ENCODE data around the gene URB1. TPM values are rescaled to one million over a fixed set of nuclear protein-coding genes. Genes with fewer than 3 reads are reported as not detected.
"Not testable (repeated sequence)": the region's sequence is repeated elsewhere in the genome, so short reads cannot be mapped to it uniquely, and the experiment has no call there.

The URB1 gene
- total RNA-seq, 1 experiment from 2014 or later: 17.4 TPM

GRCh38 chr21:32392299-32392879 lies 423 bp downstream of the URB1 start:
- DNase-seq (ENCODE audit: low read depth in 1 of 2, low spot score in 2 of 2): no peak
- Histone ChIP-seq H3K4me3 (peak overlapping the region; percentile 69), H3K36me3 (peaks cover 24% of the 10 kb centered on the region), H3K27me3 (replicated peaks) (no peaks in the 10 kb centered on the region), H3K9me3 (replicated peaks) (no peaks in the 10 kb centered on the region), H3K4me1 (replicated peaks) (peaks cover 6% of the 10 kb centered on the region), H3K27ac (no peak overlapping the region)

DNA sequence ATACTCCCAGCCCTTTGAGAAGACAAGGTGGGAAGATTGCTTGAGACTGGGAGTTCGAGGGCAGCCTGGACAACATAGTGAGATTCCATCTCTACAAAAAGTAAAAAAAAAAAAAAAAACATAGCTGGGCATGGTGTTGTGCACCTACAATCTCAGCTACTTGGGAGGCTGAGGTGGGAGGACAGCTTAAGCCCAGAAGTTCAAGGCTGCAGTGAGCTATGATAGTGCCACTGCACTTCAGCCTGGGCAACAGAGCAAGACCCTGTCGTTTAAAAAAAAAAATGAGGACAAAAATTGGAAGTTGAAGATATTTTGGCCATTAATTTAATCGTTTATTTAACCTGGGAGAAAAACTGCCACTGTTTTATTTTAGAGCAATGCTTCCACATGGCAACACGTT lies 1.1 kb downstream of the URB1 start:
- Histone ChIP-seq H3K27ac (no peak overlapping the region), H3K27me3 (replicated peaks) (no peaks in the 10 kb centered on the region), H3K9me3 (replicated peaks) (no peaks in the 10 kb centered on the region), H3K36me3 (peaks cover 24% of the 10 kb centered on the region), H3K4me1 (replicated peaks) (peaks cover 7% of the 10 kb centered on the region), H3K4me3 (peak overlapping the region; percentile 69)
- DNase-seq (ENCODE audit: low read depth in 1 of 2, low spot score in 2 of 2): no peak

DNA sequence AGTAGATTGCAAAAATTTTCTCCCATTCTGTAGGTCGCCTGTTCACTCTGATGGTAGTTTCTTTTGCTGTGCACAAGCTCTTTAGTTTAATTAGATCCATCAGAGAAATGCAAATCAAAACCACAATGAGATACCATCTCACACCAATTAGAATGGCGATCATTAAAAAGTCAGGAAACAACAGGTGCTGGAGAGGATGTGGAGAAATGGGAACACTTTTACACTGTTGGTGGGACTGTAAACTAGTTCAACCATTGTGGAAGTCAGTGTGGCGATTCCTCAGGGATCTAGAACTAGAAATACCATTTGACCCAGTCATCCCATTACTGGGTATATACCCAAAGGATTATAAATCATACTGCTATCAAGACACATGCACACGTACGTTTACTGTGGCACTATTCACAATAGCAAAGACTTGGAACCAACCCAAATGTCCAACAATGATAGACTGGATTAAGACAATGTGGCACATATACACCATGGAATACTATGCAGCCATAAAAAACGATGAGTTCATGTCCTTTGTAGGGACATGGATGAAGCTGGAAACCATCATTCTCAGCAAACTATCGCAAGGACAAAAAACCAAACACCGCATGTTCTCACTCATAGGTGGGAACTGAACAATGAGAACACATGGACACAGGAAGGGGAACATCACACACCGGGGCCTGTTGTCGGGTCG lies 2.1 kb downstream of the URB1 start:
- peaks cover 28% of the 10 kb centered on the region for H3K36me3 ChIP-seq
- not testable (repeated sequence) for H3K9me3 ChIP-seq (replicated peaks); DNase-seq (ENCODE audit: low read depth in 1 of 2, low spot score in 2 of 2); H3K4me1 ChIP-seq (replicated peaks); H3K27ac ChIP-seq; H3K4me3 ChIP-seq; H3K27me3 ChIP-seq (replicated peaks)

DNA sequence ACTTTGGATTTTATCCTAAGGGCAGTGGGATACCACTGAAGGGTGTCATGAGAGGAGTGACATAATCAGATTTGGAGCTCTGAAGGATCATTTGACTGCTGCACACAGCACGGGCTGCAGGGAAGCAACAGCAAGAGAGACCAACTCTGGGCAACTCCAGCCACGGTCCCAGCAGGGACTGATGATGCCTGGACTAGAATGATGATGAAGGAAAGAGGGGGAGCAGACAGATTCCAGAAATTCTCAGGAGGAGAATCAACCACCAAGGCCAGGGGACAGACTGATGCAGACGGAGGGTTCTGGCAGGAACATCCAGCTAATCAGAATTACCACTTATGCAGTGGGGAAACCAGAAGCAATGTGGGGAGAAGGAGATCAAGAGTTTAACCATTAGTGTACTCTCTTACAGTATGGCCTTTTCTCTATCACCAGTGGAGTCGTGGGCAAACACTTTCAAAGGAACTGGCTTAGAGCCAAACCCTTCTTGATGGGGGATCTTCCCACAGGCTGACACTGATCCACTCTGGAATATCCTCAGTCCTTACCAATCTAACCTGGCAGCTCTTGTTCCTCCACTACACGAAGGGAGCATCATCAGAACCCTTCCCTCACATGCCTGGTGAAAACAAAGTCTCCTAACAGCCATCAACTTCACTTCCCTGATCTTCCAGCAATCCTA lies 3.3 kb downstream of the URB1 start:
- Histone ChIP-seq H3K4me3 (no peak overlapping the region), H3K9me3 (replicated peaks) (no peaks in the 10 kb centered on the region), H3K27me3 (replicated peaks) (no peaks in the 10 kb centered on the region), H3K27ac (no peak overlapping the region), H3K36me3 (peaks cover 38% of the 10 kb centered on the region), H3K4me1 (replicated peaks) (peaks cover 10% of the 10 kb centered on the region)
- DNase-seq (ENCODE audit: low read depth in 1 of 2, low spot score in 2 of 2): no peak

DNA sequence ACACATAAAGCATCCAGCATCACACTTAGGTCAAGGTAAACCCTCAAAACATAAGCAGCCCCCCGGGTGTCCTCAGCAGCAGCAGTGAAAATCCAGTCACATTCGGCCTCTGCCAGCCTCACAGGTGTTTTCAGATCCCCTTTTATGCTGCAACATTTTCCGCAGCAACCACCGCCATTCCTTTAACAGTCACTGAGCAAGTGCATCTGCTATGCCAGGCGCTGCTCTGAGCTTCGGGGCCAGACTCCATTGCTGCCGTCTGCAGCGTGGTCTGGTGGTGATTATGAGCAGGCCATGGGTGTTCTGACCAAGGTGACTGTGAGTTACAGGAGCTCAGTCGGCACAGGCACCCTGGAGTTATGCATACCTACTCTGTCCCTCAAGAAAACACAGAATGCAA lies 4.5 kb downstream of the URB1 start:
- Histone ChIP-seq H3K9me3 (replicated peaks) (no peaks in the 10 kb centered on the region), H3K4me3 (no peak overlapping the region), H3K27ac (no peak overlapping the region)

GRCh38 chr21:32387151-32387550 lies 5.7 kb downstream of the URB1 start:
- Histone ChIP-seq H3K9me3 (replicated peaks) (no peaks in the 10 kb centered on the region), H3K27me3 (replicated peaks) (no peaks in the 10 kb centered on the region), H3K4me3 (no peak overlapping the region), H3K36me3 (peaks cover 60% of the 10 kb centered on the region), H3K27ac (no peak overlapping the region), H3K4me1 (replicated peaks) (peaks cover 15% of the 10 kb centered on the region)
- DNase-seq (ENCODE audit: low read depth in 1 of 2, low spot score in 2 of 2): no peak

More for the DNA sequence above, 4.5 kb downstream of the URB1 start:
- peaks cover 6% of the 10 kb centered on the region for H3K4me1 ChIP-seq (replicated peaks)
- H3K36me3 ChIP-seq: peaks cover 50% of the 10 kb centered on the region
- no peaks in the 10 kb centered on the region for H3K27me3 ChIP-seq (replicated peaks)
- DNase-seq (ENCODE audit: low read depth in 1 of 2, low spot score in 2 of 2): no peak

- no peak overlapping the region for H3K27ac ChIP-seq
- peaks cover 22% of the 10 kb centered on the region for H3K4me1 ChIP-seq (replicated peaks)
- no peaks in the 10 kb centered on the region for H3K27me3 ChIP-seq (replicated peaks)
- no peaks in the 10 kb centered on the region for H3K9me3 ChIP-seq (replicated peaks)
- peaks cover 65% of the 10 kb centered on the region for H3K36me3 ChIP-seq
- no peak overlapping the region for H3K4me3 ChIP-seq
- DNase-seq (ENCODE audit: low read depth in 1 of 2, low spot score in 2 of 2): no peak
These were observed 6.5 kb downstream of the URB1 start for GRCh38 chr21:32386195-32386870.

- Histone ChIP-seq H3K27ac (no peak overlapping the region), H3K4me3 (no peak overlapping the region), H3K36me3 (peaks cover 75% of the 10 kb centered on the region), H3K4me1 (replicated peaks) (peaks cover 22% of the 10 kb centered on the region), H3K9me3 (replicated peaks) (no peaks in the 10 kb centered on the region), H3K27me3 (replicated peaks) (no peaks in the 10 kb centered on the region)
- DNase-seq (ENCODE audit: low read depth in 1 of 2, low spot score in 2 of 2): no peak
These were observed 9.0 kb downstream of the URB1 start for GRCh38 chr21:32383812-32384211.

DNA sequence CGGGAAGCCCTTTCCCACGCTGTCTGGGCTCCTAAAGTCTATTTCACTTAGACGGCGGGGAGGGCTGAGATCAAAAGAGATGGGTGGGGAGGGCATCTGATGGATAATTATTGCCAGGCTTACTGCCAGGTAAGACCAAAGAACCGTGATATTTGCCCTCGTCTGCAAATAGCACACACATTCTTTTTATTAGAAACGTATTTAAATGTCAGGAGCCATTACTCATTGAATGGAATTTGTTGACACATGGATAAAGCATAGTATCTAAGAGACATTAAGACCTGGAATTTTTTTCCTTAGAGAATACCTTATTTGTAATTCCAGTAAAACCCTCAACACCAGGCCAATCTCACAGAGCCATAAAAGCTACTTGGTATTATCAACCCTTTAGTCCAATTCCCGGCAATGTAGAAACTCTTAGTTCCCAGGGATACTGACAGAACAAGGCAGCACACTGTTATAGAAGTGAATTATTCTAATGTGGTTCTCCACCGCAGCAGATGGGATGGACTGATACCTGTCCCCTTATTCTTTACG lies 10.6 kb downstream of the URB1 start:
- no peaks in the 10 kb centered on the region for H3K27me3 ChIP-seq (replicated peaks)
- H3K36me3 ChIP-seq: peaks cover 80% of the 10 kb centered on the region
- H3K9me3 ChIP-seq (replicated peaks): no peaks in the 10 kb centered on the region
- no peak overlapping the region for H3K4me3 ChIP-seq
- peaks cover 22% of the 10 kb centered on the region for H3K4me1 ChIP-seq (replicated peaks)
- H3K27ac ChIP-seq: peak overlapping the region; percentile 60
- peak in 1 of 2 experiments; percentile 46 for DNase-seq (ENCODE audit: low read depth in 1 of 2, low spot score in 2 of 2)

- H3K36me3 ChIP-seq: peaks cover 83% of the 10 kb centered on the region
- H3K4me3 ChIP-seq: no peak overlapping the region
- peaks cover 19% of the 10 kb centered on the region for H3K4me1 ChIP-seq (replicated peaks)
- H3K27ac ChIP-seq: peak overlapping the region; percentile 41
- no peak for DNase-seq (ENCODE audit: low read depth in 1 of 2, low spot score in 2 of 2)
- no peaks in the 10 kb centered on the region for H3K9me3 ChIP-seq (replicated peaks)
- H3K27me3 ChIP-seq (replicated peaks): no peaks in the 10 kb centered on the region
These were observed 11.2 kb downstream of the URB1 start for GRCh38 chr21:32381571-32381970.

DNA sequence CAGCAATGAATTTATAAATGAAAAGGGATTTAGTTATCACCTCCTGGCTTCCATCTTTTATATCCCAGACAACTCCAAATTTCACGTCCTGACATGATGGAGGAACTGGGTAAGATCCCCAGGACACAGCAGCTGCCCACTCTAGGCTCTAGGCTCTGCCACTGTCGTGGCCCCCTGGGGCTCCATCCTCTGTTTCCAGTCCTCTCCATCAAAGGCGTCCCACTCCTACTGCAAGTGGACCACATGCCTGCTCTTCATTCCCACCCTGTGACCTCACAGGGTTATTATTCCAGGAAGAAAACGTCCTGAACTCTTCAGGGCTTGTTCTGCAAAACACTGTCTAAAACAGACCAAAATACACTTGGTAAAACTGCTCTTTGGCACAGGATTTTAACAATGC lies 11.9 kb downstream of the URB1 start:
- Histone ChIP-seq H3K27me3 (replicated peaks) (no peaks in the 10 kb centered on the region), H3K4me3 (no peak overlapping the region), H3K4me1 (replicated peaks) (peaks cover 18% of the 10 kb centered on the region), H3K27ac (no peak overlapping the region), H3K9me3 (replicated peaks) (no peaks in the 10 kb centered on the region), H3K36me3 (peaks cover 84% of the 10 kb centered on the region)
- DNase-seq (ENCODE audit: low read depth in 1 of 2, low spot score in 2 of 2): no peak

DNA sequence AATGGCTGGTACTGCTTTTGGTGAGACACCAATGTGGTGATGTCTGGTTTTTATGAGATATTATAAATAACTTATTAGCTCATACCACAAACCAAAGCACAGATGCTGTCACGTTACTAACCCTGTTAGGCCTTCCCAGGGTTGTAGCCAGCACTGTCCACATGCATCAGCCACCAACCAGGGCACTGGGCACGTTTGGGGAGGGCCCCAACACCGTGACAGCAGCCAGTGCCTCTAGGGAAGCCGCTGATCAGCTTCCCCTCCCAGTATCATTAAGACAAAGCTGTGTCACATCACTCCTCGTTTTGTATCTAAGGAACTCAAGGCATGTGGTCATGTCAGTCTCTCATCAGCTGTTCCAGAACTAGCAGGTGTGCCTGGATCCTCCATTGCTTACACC lies 13.9 kb downstream of the URB1 start:
- Histone ChIP-seq H3K4me1 (replicated peaks) (peaks cover 18% of the 10 kb centered on the region), H3K4me3 (no peak overlapping the region), H3K9me3 (replicated peaks) (no peaks in the 10 kb centered on the region), H3K36me3 (peaks cover 86% of the 10 kb centered on the region), H3K27me3 (replicated peaks) (no peaks in the 10 kb centered on the region), H3K27ac (no peak overlapping the region)
- no peak for DNase-seq (ENCODE audit: low read depth in 1 of 2, low spot score in 2 of 2)

- Histone ChIP-seq H3K27ac (no peak overlapping the region), H3K27me3 (replicated peaks) (no peaks in the 10 kb centered on the region), H3K36me3 (peaks cover 83% of the 10 kb centered on the region), H3K9me3 (replicated peaks) (no peaks in the 10 kb centered on the region), H3K4me1 (replicated peaks) (peaks cover 16% of the 10 kb centered on the region), H3K4me3 (no peak overlapping the region)
- no peak for DNase-seq (ENCODE audit: low read depth in 1 of 2, low spot score in 2 of 2)
These were observed 14.8 kb downstream of the URB1 start for GRCh38 chr21:32377991-32378390.

GRCh38 chr21:32377506-32377905 lies 15.3 kb downstream of the URB1 start:
- H3K4me1 ChIP-seq (replicated peaks): peaks cover 11% of the 10 kb centered on the region
- H3K27me3 ChIP-seq (replicated peaks): no peaks in the 10 kb centered on the region
- peaks cover 82% of the 10 kb centered on the region for H3K36me3 ChIP-seq
- H3K27ac ChIP-seq: no peak overlapping the region
- H3K4me3 ChIP-seq: no peak overlapping the region
- DNase-seq (ENCODE audit: low read depth in 1 of 2, low spot score in 2 of 2): no peak
- H3K9me3 ChIP-seq (replicated peaks): no peaks in the 10 kb centered on the region
